Small intestine (tissue), 7 donors: ENCODE data around the gene ARHGAP4. TPM values are rescaled to one million over a fixed set of nuclear protein-coding genes. Genes with fewer than 3 reads are reported as not detected.

Experiments
- DNase-seq, 2 donors: peaks; one replicate each; pipeline versions ENCODE4 v3.0.0 to v3.0.0-alpha.2; 2013
- FAIRE-seq: peaks from 2 replicates; lab custom pipeline; 2012; peaks lifted over from hg19 to GRCh38; lab: Jason Lieb, UNC
- H3K27ac ChIP-seq, 3 donors: one replicate each; pipeline ENCODE4 v1.5.1; 2013; ENCODE audit warnings: low read length in 2 of 3, mild to moderate bottlenecking in 2 of 3, control low read depth in 1 of 3, inconsistent platforms in 1 of 3, low read depth in 1 of 3, moderate library complexity in 1 of 3
- H3K27me3 ChIP-seq, 3 donors: one replicate each; pipeline ENCODE4 v1.6.1; 2013; ENCODE audit warnings: low read length in 3 of 3, inconsistent platforms in 1 of 3; ENCODE audit not compliant: control insufficient read depth in 3 of 3, insufficient read depth in 3 of 3
- H3K36me3 ChIP-seq, 3 donors: one replicate each; pipeline ENCODE4 v1.6.1; 2013; ENCODE audit warnings: low read length in 3 of 3, inconsistent platforms in 1 of 3, low read depth in 1 of 3, mild to moderate bottlenecking in 1 of 3, moderate library complexity in 1 of 3; ENCODE audit not compliant: control insufficient read depth in 3 of 3, insufficient read depth in 2 of 3
- H3K4me1 ChIP-seq, 3 donors: one replicate each; pipeline ENCODE4 v1.6.1; 2013; ENCODE audit warnings: low read length in 2 of 3, inconsistent platforms in 1 of 3, low read depth in 1 of 3, mild to moderate bottlenecking in 1 of 3, moderate library complexity in 1 of 3; ENCODE audit not compliant: control insufficient read depth in 3 of 3, insufficient read depth in 2 of 3
- H3K4me3 ChIP-seq, 3 donors: one replicate each; pipeline ENCODE4 v1.5.1; 2013; ENCODE audit warnings: low read length in 3 of 3, control low read depth in 1 of 3, inconsistent platforms in 1 of 3, low read depth in 1 of 3, mild to moderate bottlenecking in 1 of 3, moderate library complexity in 1 of 3
- H3K9me3 ChIP-seq, 2 donors: one replicate each; pipeline ENCODE4 v1.6.1; 2013; ENCODE audit warnings: low read depth in 1 of 2, low read length in 1 of 2; ENCODE audit not compliant: control insufficient read depth in 2 of 2, insufficient read depth in 1 of 2
- WGBS, 3 donors: extraction: QIAGEN DNeasy Blood & Tissue Kit; methylation state at CpG; one replicate each; pipeline ENCODE4 v1.1.7; 2013; 5-methylcytosine and 5-hydroxymethylcytosine counted together
- polyA plus RNA-seq, 4 donors: library from polyadenylated mRNA; stranded (reverse) in 3 of 4; unstranded in 1 of 4; fragments of 200-250 nt in 3 of 4; fragments of 120-200 nt in 1 of 4; gene quantifications; one replicate each; pipeline versions ENCODE4 v1.2.1 to v1.2.3, GENCODE V29; 2013
- donor health status: healthy with polysubstance abuse.
- donor health status: control.
- donor health status: control.
- donor health status: Bipolar disorder and iron deficiency.
- donor health status: healthy.

ARHGAP4 gene
- polyA plus RNA-seq, 4 donors: 29.8 to 63.0 (median 49.0) TPM

DNA sequence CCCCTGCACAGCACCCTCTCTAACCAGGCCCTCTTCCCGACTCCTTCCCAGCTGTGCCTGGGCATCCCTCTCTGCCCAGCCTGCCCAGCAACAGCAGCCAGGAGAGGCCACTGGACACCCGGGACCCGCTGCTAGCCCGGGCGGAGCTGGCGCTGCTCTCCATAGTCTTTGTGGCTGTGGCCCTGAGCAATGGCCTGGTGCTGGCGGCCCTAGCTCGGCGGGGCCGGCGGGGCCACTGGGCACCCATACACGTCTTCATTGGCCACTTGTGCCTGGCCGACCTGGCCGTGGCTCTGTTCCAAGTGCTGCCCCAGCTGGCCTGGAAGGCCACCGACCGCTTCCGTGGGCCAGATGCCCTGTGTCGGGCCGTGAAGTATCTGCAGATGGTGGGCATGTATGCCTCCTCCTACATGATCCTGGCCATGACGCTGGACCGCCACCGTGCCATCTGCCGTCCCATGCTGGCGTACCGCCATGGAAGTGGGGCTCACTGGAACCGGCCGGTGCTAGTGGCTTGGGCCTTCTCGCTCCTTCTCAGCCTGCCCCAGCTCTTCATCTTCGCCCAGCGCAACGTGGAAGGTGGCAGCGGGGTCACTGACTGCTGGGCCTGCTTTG, 20.5 kb downstream of the ARHGAP4 start:
- FAIRE-seq: no peak
- 83 to 89% (median 85%) methylated on average over 20 to 32 of the region's 32 CpGs for WGBS, 3 donors

GRCh38 chrX:153903991-153904957, 21.8 kb downstream of the ARHGAP4 start, which contains the start of gene AVPR2:
AVPR2 (plus strand) TSS chrX:153904673; CDS start chrX:153905146, 473 bp downstream.
- Histone ChIP-seq H3K4me3 (no peak within 1 kb of the TSS), H3K4me1 (peaks cover 0 to 4% (median 0%) of the 10 kb centered on the region in 3 donors), H3K27ac (no peak within 1 kb of the TSS), H3K36me3 (peaks cover 0 to 5% (median 0%) of the 10 kb centered on the region in 3 donors), H3K9me3 (no peaks in the 10 kb centered on the region), H3K27me3 (no peaks in the 10 kb centered on the region)
- 37 to 63% (median 52%) methylated on average over 14 to 24 of the region's 26 CpGs for WGBS, 3 donors
- FAIRE-seq (no peak), DNase-seq (no peak)

More for the DNA sequence above, 20.5 kb downstream of the ARHGAP4 start:
- DNase-seq: no peak
- peaks cover 0 to 11% (median 2%) of the 10 kb centered on the region in 3 donors for H3K36me3 ChIP-seq
- H3K27ac ChIP-seq: no peak overlapping the region
- no peaks in the 10 kb centered on the region for H3K27me3 ChIP-seq
- H3K4me3 ChIP-seq: no peak overlapping the region
- H3K4me1 ChIP-seq: peaks cover 0 to 4% (median 0%) of the 10 kb centered on the region in 3 donors
- H3K9me3 ChIP-seq: no peaks in the 10 kb centered on the region

GRCh38 chrX:153903238-153903980, 22.7 kb downstream of the ARHGAP4 start:
- Histone ChIP-seq H3K4me1 (peaks cover 0 to 4% (median 0%) of the 10 kb centered on the region in 3 donors), H3K4me3 (no peak overlapping the region), H3K27me3 (no peaks in the 10 kb centered on the region), H3K36me3 (no peaks in the 10 kb centered on the region), H3K9me3 (no peaks in the 10 kb centered on the region), H3K27ac (no peak overlapping the region)
- no peak for DNase-seq
- no peak for FAIRE-seq
- WGBS, 3 donors: 49 to 75% (median 50%) methylated on average over 7 to 18 of the region's 18 CpGs

DNA sequence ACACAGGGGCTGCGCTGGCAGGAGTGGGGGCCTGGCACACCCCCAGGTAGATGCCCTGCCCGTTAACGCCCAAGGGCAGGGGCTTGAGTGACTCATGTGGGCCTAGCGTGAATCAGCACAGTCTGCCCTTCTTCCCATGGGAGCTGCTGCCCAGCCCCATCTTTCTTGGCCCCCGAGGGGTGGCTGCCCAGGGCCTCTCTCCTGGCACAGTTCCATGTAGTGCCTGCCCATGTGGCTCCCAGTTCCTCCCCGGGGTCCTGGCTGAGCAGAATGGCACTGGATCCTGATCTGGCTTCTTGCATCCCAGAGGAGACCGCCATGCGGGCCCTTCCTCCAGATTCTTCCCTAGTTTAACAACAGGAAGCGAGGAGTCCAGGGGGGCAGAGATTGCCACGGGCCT, 23.7 kb downstream of the ARHGAP4 start:
- Histone ChIP-seq H3K4me1 (peaks cover 0 to 4% (median 0%) of the 10 kb centered on the region in 3 donors), H3K4me3 (no peak overlapping the region), H3K9me3 (no peaks in the 10 kb centered on the region), H3K36me3 (no peaks in the 10 kb centered on the region), H3K27ac (no peak overlapping the region), H3K27me3 (no peaks in the 10 kb centered on the region)
- 57 to 65% (median 60%) methylated on average over 7 to 10 of the region's 10 CpGs for WGBS, 3 donors
- no peak for DNase-seq
- no peak for FAIRE-seq

DNA sequence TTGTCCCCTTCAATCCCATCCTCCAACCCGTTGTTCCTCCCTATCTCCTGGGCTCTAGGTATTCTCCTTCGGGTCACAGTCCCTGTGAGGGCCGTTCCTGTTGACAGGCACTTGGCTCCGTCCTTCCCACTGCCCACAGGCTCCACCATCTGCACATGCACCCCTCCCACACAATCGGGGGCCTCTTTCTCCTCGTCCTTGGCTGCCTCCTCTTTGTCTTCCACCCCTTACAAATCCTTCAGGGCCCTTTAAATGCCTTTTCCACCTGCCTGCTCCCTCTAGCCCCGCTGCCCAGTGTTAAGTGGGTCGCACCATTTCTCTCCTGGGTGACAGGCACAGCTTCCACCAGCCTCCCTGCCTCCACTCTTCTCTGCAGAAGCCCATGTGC, 24.3 kb downstream of the ARHGAP4 start:
- no peaks in the 10 kb centered on the region for H3K27me3 ChIP-seq
- no peaks in the 10 kb centered on the region for H3K36me3 ChIP-seq
- no peak overlapping the region for H3K27ac ChIP-seq
- 51 to 58% (median 51%) methylated on average over 8 of the region's 8 CpGs for WGBS, 3 donors
- H3K9me3 ChIP-seq: no peaks in the 10 kb centered on the region
- DNase-seq (no peak), FAIRE-seq (no peak)
- peaks cover 0 to 4% (median 0%) of the 10 kb centered on the region in 3 donors for H3K4me1 ChIP-seq
- H3K4me3 ChIP-seq: no peak overlapping the region

GRCh38 chrX:153900831-153901752, 25.0 kb downstream of the ARHGAP4 start:
- WGBS, 3 donors: 24 to 49% (median 31%) methylated on average over 21 to 26 of the region's 26 CpGs
- no peak overlapping the region for H3K4me3 ChIP-seq
- H3K4me1 ChIP-seq: peaks cover 0 to 4% (median 0%) of the 10 kb centered on the region in 3 donors
- DNase-seq (peak in 1 of 2 donors; percentile 34), FAIRE-seq (no peak)
- peaks cover 0 to under 1% (median 0%) of the 10 kb centered on the region in 3 donors for H3K27me3 ChIP-seq
- H3K36me3 ChIP-seq: no peaks in the 10 kb centered on the region
- H3K27ac ChIP-seq: no peak overlapping the region
- no peaks in the 10 kb centered on the region for H3K9me3 ChIP-seq

DNA sequence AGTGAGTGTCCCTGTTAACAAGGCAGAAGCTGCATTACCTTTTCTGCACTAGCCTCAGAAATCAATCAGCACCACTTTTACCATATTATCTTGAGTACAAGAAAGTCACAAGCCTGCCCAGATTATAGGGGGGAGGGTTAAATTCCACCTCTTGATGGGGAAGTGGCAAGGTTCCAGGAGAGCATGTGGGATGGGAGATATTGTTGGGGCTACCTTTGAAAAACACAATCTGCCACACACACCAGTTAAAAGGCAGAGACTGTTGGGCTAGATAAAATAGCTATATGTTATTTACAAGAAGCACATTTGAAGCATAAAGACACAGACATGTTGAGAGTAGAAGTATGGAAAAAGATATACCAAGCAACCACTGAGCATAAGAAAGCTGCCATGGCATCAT, 28.2 kb downstream of the ARHGAP4 start:
- no peak for FAIRE-seq
- Histone ChIP-seq H3K9me3 (no peaks in the 10 kb centered on the region), H3K27me3 (peaks cover 0 to 2% (median 0%) of the 10 kb centered on the region in 3 donors), H3K4me1 (no peaks in the 10 kb centered on the region), H3K4me3 (no peak overlapping the region), H3K27ac (no peak overlapping the region), H3K36me3 (no peaks in the 10 kb centered on the region)
- DNase-seq: no peak
